ENCODE measurements around the gene TBRG1. TPM values are rescaled to one million over a fixed set of nuclear protein-coding genes. Genes with fewer than 3 reads are reported as not detected.
A peak's percentile ranks its signal among the peaks of the same experiment; 100 is the strongest.

TBRG1 gene
- polyA plus RNA-seq, 3 donors: 39.7 to 84.7 (median 43.5) TPM

- peaks cover 31% of the 10 kb centered on the region for H3K4me1 Mint-ChIP-seq
- DNase-seq: no peak
- WGBS (ENCODE audit: insufficient coverage): no CpG with 5 or more reads among the region's 3 CpGs
- H3K36me3 Mint-ChIP-seq: peaks cover 42 to 47% of the 10 kb centered on the region in 2 donors
- Histone ChIP-seq H3K9ac (ENCODE audit: insufficient read depth, low read length, poor library complexity, severe bottlenecking) (no peak overlapping the region), H4K20me1 (ENCODE audit: insufficient read depth, low read length) (peaks cover 59% of the 10 kb centered on the region), H3K27me3 (ENCODE audit: control insufficient read depth in 2 of 2, insufficient read depth in 2 of 2, low read length in 2 of 2) (no peaks in the 10 kb centered on the region), H3K36me3 (replicated peaks in 1 of 2; ENCODE audit: control insufficient read depth in 1 of 2, insufficient read depth in 2 of 2, low read length in 2 of 2) (peaks cover 50 to 58% of the 10 kb centered on the region in 2 donors), H3K4me2 (replicated peaks; ENCODE audit: extremely low read depth, low read length, poor library complexity, severe bottlenecking) (no peak overlapping the region), H3K4me1 (ENCODE audit: control insufficient read depth in 1 of 2, insufficient read depth in 2 of 2, low read length in 2 of 2) (peaks cover 17 to 30% of the 10 kb centered on the region in 2 donors), H3K79me2 (ENCODE audit: insufficient read depth, low read length) (peaks cover 51% of the 10 kb centered on the region), H2AFZ (ENCODE audit: insufficient read depth, low read depth, low read length, poor library complexity, severe bottlenecking) (no peak overlapping the region), H3K27ac (ENCODE audit: low read depth in 1 of 2, low read length in 2 of 2) (no peak overlapping the region), H3K9me3 (replicated peaks in 1 of 2; ENCODE audit: control insufficient read depth in 1 of 2, insufficient read depth in 1 of 2, low read length in 2 of 2) (no peaks in the 10 kb centered on the region), H3K4me3 (replicated peaks in 1 of 3; ENCODE audit: low read depth in 2 of 3, low read length in 3 of 3) (no peak overlapping the region)
- H3K4me3 Mint-ChIP-seq: no peak overlapping the region
- H3K27ac Mint-ChIP-seq: peak overlapping the region in 3 of 7 donors; percentile 15 to 83 (median 41)
- intact Hi-C loops (cut with micrococcal nuclease): no loop called here
- peaks cover 0 to 3% (median 2%) of the 10 kb centered on the region in 3 donors for H3K27me3 Mint-ChIP-seq (ENCODE audit: low read depth in 3 of 3)
- H3K9me3 Mint-ChIP-seq: peaks cover 0 to 2% (median 0%) of the 10 kb centered on the region in 7 donors
- TF ChIP-seq CTCF (IDR thresholded peaks at IDR 0.05): no peak
Observed at GRCh38 chr11:124625504-124626168, 3.0 kb downstream of the TBRG1 start.

GRCh38 chr11:124627546-124627945 lies 4.9 kb downstream of the TBRG1 start:
- Histone ChIP-seq H3K27ac (ENCODE audit: low read depth in 1 of 2, low read length in 2 of 2) (peak overlapping the region in 1 of 2 donors; percentile 42), H4K20me1 (ENCODE audit: insufficient read depth, low read length) (peaks cover 68% of the 10 kb centered on the region), H3K9ac (ENCODE audit: insufficient read depth, low read length, poor library complexity, severe bottlenecking) (no peak overlapping the region), H3K4me2 (replicated peaks; ENCODE audit: extremely low read depth, low read length, poor library complexity, severe bottlenecking) (no peak overlapping the region), H2AFZ (ENCODE audit: insufficient read depth, low read depth, low read length, poor library complexity, severe bottlenecking) (no peak overlapping the region), H3K9me3 (replicated peaks in 1 of 2; ENCODE audit: control insufficient read depth in 1 of 2, insufficient read depth in 1 of 2, low read length in 2 of 2) (no peaks in the 10 kb centered on the region), H3K4me3 (replicated peaks in 1 of 3; ENCODE audit: low read depth in 2 of 3, low read length in 3 of 3) (no peak overlapping the region), H3K27me3 (ENCODE audit: control insufficient read depth in 2 of 2, insufficient read depth in 2 of 2, low read length in 2 of 2) (no peaks in the 10 kb centered on the region), H3K79me2 (ENCODE audit: insufficient read depth, low read length) (peaks cover 51% of the 10 kb centered on the region), H3K36me3 (replicated peaks in 1 of 2; ENCODE audit: control insufficient read depth in 1 of 2, insufficient read depth in 2 of 2, low read length in 2 of 2) (peaks cover 69 to 77% of the 10 kb centered on the region in 2 donors), H3K4me1 (ENCODE audit: control insufficient read depth in 1 of 2, insufficient read depth in 2 of 2, low read length in 2 of 2) (peaks cover 12 to 23% of the 10 kb centered on the region in 2 donors)
- peaks cover 61 to 66% of the 10 kb centered on the region in 2 donors for H3K36me3 Mint-ChIP-seq
- H3K4me1 Mint-ChIP-seq: peaks cover 27% of the 10 kb centered on the region
- H3K9me3 Mint-ChIP-seq: peaks cover 0 to 2% (median 0%) of the 10 kb centered on the region in 7 donors
- no peak for TF ChIP-seq CTCF (IDR thresholded peaks at IDR 0.05)
- DNase-seq: peak in 2 of 3 donors; percentile 13 to 15
- H3K27me3 Mint-ChIP-seq (ENCODE audit: low read depth in 3 of 3): no peaks in the 10 kb centered on the region
- no CpG with 5 or more reads among the region's 5 CpGs for WGBS (ENCODE audit: insufficient coverage)
- H3K27ac Mint-ChIP-seq: peak overlapping the region in 3 of 7 donors; percentile 42 to 47 (median 46)
- intact Hi-C loops (cut with micrococcal nuclease): no loop called here
- H3K4me3 Mint-ChIP-seq: no peak overlapping the region
